Stimulated activated CD8-positive, alpha-beta memory T cell treated with anti-CD3 and anti-CD28 coated beads, Interleukin-7, amount 100 ng/mL, for 24 hours (primary cell): ENCODE results near the gene DBF4B.
"Not testable (repeated sequence)": the region's sequence is repeated elsewhere in the genome, so short reads cannot be mapped to it uniquely, and the experiment has no call there.

ENCODE experiments used
- DNase-seq: peaks from one replicate; pipeline ENCODE4 v3.0.0-alpha.2; 2020; ENCODE audit warnings: low read depth

Gene DBF4B

GRCh38 chr17:44733753-44734152 is 25.3 kb downstream of the DBF4B start:
- DNase-seq, result no peak

DNA sequence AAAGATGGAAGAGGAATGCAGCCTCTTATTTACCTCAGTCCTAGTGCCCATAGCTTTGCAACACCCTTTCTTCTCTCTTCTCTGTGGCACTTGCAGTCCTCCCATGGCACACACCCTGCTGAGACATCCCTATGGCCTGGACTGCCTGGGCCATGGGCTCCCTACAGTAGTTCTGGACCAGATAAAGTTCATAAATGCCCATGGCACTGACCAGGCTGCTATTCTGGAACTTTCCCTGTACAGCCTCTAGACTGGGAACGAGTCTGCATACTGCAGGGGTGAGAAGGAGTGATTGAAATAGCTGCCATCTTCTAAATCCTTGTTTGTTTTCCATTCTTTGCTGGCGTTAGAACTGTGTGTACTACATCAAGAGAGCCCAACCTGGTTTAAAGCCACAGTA is 25.8 kb downstream of the DBF4B start:
- no peak for DNase-seq

DNA sequence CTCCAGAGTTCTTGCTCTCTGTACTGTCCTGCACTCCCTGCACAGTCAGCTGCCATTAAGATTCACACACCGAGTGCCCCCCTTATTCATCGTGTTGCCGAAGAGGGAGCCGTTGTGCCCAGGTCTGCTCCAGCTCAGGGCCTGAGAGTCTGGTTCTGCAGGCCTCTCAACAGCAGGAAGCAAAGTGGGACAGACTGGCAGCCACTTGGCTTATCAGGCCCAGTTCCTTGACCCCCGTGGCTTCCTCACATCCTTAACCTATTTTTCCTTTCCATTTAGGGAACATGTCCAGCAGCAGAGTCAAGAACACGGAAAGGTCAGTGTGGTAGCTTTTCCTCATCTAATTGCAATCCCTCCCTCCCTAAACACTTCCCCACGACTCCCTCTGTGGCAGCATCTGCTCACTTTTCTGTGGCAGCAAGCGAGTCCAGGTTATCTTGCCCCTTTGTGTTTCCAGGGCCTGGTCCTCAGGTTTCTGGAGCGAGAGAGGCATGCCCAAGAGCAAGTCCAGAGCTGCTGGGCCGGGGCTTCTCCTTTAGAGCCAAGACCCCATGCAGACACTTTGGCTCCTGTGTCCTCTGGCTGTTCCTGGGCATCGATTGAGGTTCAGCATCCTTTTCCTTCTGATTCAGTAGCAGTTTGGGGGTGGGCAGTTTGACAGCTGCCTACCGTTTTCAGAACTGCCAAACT is 28.2 kb downstream of the DBF4B start:
- DNase-seq, result no peak

- no peak for DNase-seq
Observed at GRCh38 chr17:44738214-44738906, 29.9 kb downstream of the DBF4B start.

DNA sequence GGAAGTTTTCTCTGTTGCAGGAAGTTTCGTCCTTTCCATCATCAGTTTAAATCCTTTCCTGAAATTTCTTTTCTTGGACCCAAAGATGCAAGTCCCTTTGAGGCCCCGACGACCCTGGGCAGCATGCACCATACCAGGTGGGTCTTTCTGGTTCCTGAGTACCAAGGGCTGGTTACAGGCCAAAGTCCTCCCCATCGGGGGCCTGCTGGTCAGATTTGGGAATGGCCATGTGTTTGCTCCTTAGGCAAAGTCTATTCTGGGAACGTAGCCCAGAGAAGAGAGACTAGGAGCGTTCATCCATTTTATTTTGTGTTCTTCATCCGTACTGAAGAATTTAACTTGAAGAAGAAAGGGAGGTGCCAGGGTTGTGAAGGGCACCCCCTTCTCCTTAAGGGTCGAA is 32.9 kb downstream of the DBF4B start:
- DNase-seq, result no peak

- DNase-seq, result no peak
Observed at GRCh38 chr17:44745301-44745700, 36.8 kb downstream of the DBF4B start.

DNA sequence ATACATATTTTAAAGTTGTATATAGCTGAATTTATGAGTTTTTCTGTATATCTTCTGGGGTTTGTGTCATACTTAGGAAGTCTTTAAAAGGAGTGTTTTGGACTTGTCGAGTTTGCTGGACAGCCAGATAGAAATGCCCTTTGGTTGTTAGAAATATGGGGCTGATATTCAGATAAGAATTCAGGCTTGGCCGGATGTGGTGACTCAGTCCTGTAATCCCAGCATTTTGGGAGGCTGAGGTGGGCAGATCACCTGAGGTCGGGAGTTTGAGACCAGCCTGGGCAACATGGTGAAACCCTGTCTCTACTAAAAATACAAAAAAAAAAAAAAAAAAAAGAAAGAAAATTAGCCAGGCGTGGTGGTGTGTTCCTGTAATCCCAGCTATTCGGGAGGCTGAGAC is 37.3 kb downstream of the DBF4B start:
- DNase-seq, result not testable (repeated sequence)

- DNase-seq, result no peak
Observed at GRCh38 chr17:44747566-44747965, 39.1 kb downstream of the DBF4B start.

DNA sequence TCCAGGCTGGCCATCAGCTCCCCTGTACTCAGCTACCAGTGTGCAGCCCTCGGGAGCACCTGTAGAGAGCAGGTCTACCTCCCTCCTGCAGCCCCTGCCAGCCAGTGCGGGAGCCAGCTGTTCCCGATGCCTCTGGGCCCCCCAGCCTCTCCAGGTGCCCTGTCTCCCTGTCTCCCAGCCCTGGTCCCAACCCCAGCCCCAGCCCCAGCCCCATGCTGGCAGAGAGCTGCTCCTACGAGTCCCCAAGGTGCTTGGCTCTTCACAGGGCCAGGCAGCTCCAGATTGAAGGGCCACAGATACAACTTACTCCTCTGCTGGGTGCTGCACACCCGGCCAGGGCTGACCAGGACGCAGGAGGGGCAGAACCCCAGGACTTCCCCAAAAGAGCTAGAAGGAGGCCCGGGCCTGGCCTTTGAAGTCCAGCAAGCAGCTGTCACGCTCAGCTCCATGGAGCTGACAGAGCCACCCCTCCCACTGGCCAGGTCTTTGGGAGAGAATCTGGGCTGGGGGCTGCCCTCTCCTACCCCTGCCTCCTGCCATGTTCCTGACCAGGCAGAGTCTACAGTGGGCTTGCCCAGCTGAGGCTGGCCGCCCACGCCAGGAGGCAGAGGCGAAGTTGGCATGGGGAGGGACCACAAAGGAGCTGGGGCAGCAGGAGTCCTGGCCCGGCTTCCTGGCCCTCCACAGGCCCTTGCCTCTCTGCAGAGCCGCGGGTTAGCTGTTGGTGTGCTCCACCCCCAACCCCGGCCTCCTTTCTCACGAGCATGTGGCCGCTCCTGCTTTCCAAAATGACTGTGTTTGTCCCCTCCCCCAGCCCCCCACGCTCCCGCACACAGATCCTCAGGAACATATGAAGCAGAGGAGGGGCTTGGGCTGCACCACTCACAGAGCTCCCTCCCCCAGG is 40.9 kb downstream of the DBF4B start:
- DNase-seq, result no peak

DNA sequence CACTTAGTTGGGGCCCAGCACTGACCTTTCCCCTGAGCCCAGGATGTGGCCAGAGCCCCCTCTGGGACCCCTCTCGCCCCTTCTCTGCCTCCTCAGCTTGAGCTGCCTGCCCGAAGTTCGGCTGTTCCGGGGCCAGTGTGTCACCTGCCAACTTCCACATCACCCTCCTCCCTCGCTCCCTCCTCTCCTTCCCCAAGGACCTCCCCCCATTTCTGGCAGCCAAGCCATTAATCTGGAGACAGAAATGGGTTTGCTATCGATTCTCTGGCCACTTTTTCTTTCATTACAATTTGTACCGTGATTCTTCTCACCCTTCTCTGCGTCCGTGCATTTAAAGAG is 41.5 kb downstream of the DBF4B start:
- no peak for DNase-seq

DNA sequence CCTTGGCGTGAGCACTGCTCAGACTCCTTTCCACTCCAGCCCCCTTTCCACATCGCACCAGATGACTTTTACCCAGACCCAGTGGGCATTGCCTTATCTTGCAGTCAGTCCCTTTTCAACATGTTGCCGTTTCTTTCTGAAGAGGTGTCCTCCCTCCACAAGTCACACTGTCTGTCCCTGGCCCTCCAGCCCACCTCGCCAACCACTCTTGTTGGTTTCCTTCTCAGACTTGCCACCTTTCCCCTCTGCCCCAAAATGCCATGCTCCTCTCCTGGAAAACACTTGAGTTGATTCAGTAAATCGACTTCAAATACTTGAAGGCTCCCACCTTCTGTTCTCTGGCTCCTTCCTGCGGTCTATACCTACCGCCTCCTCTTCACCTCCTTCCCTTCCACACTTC is 42.9 kb downstream of the DBF4B start:
- no peak for DNase-seq

- DNase-seq, result no peak
Observed at GRCh38 chr17:44751806-44752205, 43.3 kb downstream of the DBF4B start.

DNA sequence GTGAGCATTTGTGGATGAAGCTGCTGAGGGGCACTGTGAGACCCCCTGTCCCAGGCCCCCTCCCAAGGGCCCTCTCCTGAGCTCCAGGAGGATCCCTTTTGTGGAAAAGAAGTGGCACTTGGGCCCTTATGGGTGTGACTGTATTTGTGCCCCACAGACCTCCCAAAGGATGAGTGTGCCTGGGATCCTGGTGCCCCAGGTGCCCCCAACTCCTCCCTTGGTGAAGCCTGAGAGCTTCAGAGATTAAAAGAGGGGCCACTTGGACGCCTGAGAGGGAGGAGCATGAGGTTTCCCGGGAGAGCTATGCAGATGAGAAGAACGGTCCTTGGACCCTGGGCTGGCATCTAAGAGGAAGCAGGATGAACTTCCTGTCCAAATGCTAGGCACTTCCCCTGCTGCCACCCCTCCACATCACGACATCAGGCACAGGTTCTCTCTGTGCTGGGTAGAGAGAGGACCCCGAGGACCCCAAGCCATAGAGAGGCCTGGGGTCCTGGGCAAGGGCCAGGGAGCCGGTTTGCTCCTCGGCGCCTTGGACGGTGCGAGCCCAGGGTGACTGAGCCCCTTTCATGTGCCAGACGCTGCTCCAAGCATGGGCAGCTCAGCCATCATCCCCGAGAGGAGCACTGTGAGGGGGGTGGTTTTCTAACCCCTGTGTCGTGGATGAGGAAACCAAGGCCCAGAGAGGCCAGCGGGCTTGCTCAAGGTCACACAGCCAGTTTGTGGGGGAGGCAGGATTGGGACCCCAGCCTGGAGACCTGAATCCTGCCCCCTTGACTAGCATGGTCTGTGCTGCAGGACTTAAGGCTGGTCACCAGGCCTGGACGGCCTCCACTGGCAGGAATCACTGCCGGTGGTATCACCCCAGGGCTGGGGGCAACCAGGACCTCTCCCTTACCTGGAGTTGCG is 44.7 kb downstream of the DBF4B start:
- DNase-seq, result no peak

GRCh38 chr17:44754276-44754675 is 45.8 kb downstream of the DBF4B start:
- no peak for DNase-seq

DNA sequence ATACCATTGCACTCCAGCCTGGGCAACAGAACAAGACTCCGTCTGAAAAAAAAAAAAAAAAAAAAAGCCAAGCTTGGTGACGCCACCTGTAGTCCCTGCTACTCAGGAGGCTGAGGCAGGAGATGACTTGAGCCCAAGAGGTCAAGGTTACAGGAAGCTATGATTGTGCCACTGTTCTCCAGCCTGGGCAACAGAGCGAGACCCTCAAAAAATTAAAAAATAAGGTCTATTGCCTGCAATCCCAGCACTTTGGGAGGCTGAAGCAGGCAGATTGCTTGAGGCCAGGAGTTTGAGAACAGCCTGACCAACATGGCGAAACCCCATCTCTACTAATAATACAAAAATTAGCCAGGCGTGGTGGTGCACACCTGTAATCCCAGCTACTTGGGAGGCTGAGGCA is 46.7 kb downstream of the DBF4B start:
- not testable (repeated sequence) for DNase-seq

GRCh38 chr17:44757045-44757917 is 48.8 kb downstream of the DBF4B start:
- no peak for DNase-seq

- DNase-seq, result no peak
Observed at GRCh38 chr17:44757918-44758413, 49.5 kb downstream of the DBF4B start.

DNA sequence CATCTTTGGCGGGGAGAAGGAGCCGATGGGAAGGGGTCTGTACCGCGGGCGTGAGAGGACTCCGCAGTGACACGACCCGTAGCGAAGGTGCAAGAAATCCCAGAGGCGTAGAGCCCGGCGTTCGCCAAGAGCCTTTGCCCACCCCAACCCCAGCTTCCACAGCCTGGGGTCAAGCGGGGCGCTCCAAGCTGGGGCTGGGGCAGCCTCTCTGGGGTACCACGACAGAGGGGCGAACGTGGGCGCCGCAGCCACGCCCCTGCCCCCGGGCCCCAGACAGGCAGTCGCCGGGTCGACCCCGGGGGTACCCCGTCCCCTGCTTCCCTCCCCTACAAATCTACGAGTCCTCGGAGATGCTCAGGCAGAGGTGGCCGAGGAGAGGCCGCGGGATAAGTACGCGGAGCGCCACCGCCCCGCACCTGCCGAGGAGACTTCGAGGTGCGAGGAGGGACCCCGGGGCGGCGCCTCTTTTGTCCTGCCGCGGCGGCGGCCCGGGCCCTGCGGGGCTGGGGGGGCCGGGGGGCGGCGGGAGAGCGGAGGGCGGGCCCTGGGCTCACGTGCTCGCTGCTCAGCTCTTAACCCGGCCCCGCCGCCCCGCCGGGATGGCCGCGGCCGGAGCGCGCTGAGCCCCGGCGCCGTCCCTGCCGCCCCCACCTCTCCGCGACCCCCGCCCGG is 50.1 kb downstream of the DBF4B start, which contains the start of gene ADAM11:
TSS of gene ADAM11 (plus strand) at position 575 of the 672 bp plus-strand sequence. CDS start 212 bp downstream, outside the sequence.
- no peak for DNase-seq

DNA sequence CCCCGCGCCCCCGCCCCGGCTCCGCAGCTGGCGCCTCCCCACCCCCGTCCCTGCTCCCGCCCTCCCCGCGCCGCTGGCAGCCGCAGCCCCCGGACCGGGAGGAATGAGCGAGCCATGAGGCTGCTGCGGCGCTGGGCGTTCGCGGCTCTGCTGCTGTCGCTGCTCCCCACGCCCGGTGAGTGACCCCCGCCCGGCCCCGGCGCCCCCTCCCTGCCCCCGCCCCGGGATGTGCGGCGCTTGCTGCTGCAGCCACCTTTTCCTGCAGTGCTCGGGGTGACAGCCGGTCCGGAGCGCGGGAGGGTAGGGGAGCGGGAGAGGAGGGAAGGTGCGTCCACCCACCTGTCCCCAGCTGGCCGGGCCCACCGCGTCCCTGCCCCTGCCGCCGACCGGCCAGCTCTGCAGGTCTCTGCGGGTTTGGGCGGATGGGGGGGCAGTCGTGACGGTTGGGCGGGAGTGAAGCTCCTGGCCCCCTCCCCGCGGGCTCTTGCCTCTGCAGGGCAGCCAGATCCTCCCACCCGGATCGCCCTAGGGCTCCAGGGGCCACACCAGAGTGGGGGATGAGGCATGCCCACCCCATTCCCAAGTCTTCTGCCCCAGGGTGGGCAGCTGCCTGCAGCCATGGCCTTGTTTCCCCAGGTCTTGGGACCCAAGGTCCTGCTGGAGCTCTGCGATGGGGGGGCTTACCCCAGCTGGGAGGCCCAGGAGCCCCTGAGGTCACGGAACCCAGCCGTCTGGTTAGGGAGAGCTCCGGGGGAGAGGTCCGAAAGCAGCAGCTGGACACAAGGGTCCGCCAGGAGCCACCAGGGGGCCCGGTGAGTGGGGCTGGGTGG is 50.8 kb downstream of the DBF4B start:
- no peak for DNase-seq
